SJSA1 (cell line): Measurements from ENCODE around the gene PLD4. TPM values are rescaled to one million over a fixed set of nuclear protein-coding genes. Genes with fewer than 3 reads are reported as not detected.

Experiments used
- DNase-seq, 2 experiments: peaks; one replicate each; pipeline ENCODE4 v3.0.0-alpha.2; 2015 to 2020; ENCODE audit warnings: low spot score in 2 of 2, low read depth in 1 of 2
- H3K27ac ChIP-seq: fragments of 250-450 bp; sonication (Bioruptor Pico); 2 replicates; pipeline ENCODE4 v1.5.1; 2020; ENCODE audit warnings: mild to moderate bottlenecking, moderate library complexity
- H3K27me3 ChIP-seq: fragments of 250-450 bp; sonication (Bioruptor Pico); replicated peaks from 2 replicates; pipeline ENCODE4 v1.5.1; 2020; ENCODE audit warnings: mild to moderate bottlenecking, moderate library complexity
- H3K36me3 ChIP-seq: fragments of 250-450 bp; sonication (Bioruptor Pico); 2 replicates; pipeline ENCODE4 v1.5.1; 2020; ENCODE audit warnings: mild to moderate bottlenecking
- H3K4me1 ChIP-seq: fragments of 250-450 bp; sonication (Bioruptor Pico); replicated peaks from 2 replicates; pipeline ENCODE4 v1.6.1; 2021; ENCODE audit warnings: mild to moderate bottlenecking
- H3K4me3 ChIP-seq: fragments of 250-450 bp; sonication (Bioruptor Pico); 2 replicates; pipeline ENCODE4 v1.5.1; 2020; ENCODE audit warnings: mild to moderate bottlenecking
- H3K9me3 ChIP-seq: fragments of 250-450 bp; sonication (Bioruptor Pico); replicated peaks from 2 replicates; pipeline ENCODE4 v1.5.1; 2020; ENCODE audit warnings: mild to moderate bottlenecking
- total RNA-seq: library from RNA; depleted of rRNA; stranded (reverse); fragments of >200 nt; shearing (Covaris generic); gene quantifications from 2 replicates; pipeline ENCODE4 v1.2.3, GENCODE V29; 2014; rRNA removed

The PLD4 gene
- not detected in 2 replicates for total RNA-seq

- Histone ChIP-seq H3K27me3 (no peaks in the 10 kb centered on the region), H3K36me3 (no peaks in the 10 kb centered on the region), H3K9me3 (no peaks in the 10 kb centered on the region), H3K4me3 (no peak within 1 kb of the TSS), H3K4me1 (0 out of 2 replicates have a peak, but pooled peaks cover under 1% of the 10 kb centered on the region), H3K27ac (no peak within 1 kb of the TSS)
- no peak for DNase-seq
Observed at GRCh38 chr14:104924421-104925213, at the start of gene PLD4. PLD4 (plus strand) TSS chr14:104924879; CDS start chr14:104927141, 2,262 bp downstream.

- H3K36me3 ChIP-seq, result 0 out of 2 replicates have a peak, but pooled peaks cover 3% of the 10 kb centered on the region
- H3K4me1 ChIP-seq, result no peaks in the 10 kb centered on the region
- H3K27ac ChIP-seq, result no peak overlapping the region
- H3K27me3 ChIP-seq, result no peaks in the 10 kb centered on the region
- H3K9me3 ChIP-seq, result no peaks in the 10 kb centered on the region
- no peak overlapping the region for H3K4me3 ChIP-seq
- no peak for DNase-seq
Observed at GRCh38 chr14:104875412-104875751, 49.3 kb upstream of the PLD4 start.

GRCh38 chr14:104875811-104876210 is 48.9 kb upstream of the PLD4 start:
- Histone ChIP-seq H3K27ac (no peak overlapping the region), H3K4me3 (no peak overlapping the region), H3K9me3 (no peaks in the 10 kb centered on the region), H3K4me1 (no peaks in the 10 kb centered on the region), H3K27me3 (no peaks in the 10 kb centered on the region), H3K36me3 (0 out of 2 replicates have a peak, but pooled peaks cover 6% of the 10 kb centered on the region)
- DNase-seq, result no peak

- 0 out of 2 replicates have a peak, but pooled peaks cover 7% of the 10 kb centered on the region for H3K36me3 ChIP-seq
- H3K9me3 ChIP-seq, result no peaks in the 10 kb centered on the region
- H3K4me1 ChIP-seq, result no peaks in the 10 kb centered on the region
- H3K27me3 ChIP-seq, result no peaks in the 10 kb centered on the region
- no peak for DNase-seq
- H3K27ac ChIP-seq, result no peak overlapping the region
- no peak overlapping the region for H3K4me3 ChIP-seq
Observed at GRCh38 chr14:104876251-104876699, 48.4 kb upstream of the PLD4 start.

- H3K27me3 ChIP-seq, result no peaks in the 10 kb centered on the region
- 0 out of 2 replicates have a peak, but pooled peaks cover 7% of the 10 kb centered on the region for H3K36me3 ChIP-seq
- no peak overlapping the region for H3K27ac ChIP-seq
- no peak overlapping the region for H3K4me3 ChIP-seq
- H3K9me3 ChIP-seq, result no peaks in the 10 kb centered on the region
- no peaks in the 10 kb centered on the region for H3K4me1 ChIP-seq
- DNase-seq, result no peak
Observed at GRCh38 chr14:104877066-104877805, 47.4 kb upstream of the PLD4 start.

- DNase-seq, result no peak
Observed at GRCh38 chr14:104877806-104878550, 46.7 kb upstream of the PLD4 start.

GRCh38 chr14:104878582-104878981 is 46.1 kb upstream of the PLD4 start:
- DNase-seq, result no peak
- H3K27ac ChIP-seq, result no peak overlapping the region
- peaks cover 12% of the 10 kb centered on the region; the same call in 1 of the 2 replicates for H3K36me3 ChIP-seq
- no peaks in the 10 kb centered on the region for H3K27me3 ChIP-seq
- no peak overlapping the region for H3K4me3 ChIP-seq
- H3K4me1 ChIP-seq, result no peaks in the 10 kb centered on the region
- no peaks in the 10 kb centered on the region for H3K9me3 ChIP-seq

More at GRCh38 chr14:104877806-104878550, 46.7 kb upstream of the PLD4 start:
- Histone ChIP-seq H3K4me3 (no peak overlapping the region), H3K36me3 (peaks cover 7% of the 10 kb centered on the region; the same call in 1 of the 2 replicates), H3K27me3 (no peaks in the 10 kb centered on the region), H3K4me1 (no peaks in the 10 kb centered on the region), H3K27ac (no peak overlapping the region), H3K9me3 (no peaks in the 10 kb centered on the region)

- Histone ChIP-seq H3K9me3 (no peaks in the 10 kb centered on the region), H3K27me3 (no peaks in the 10 kb centered on the region), H3K4me1 (no peaks in the 10 kb centered on the region), H3K36me3 (peaks cover 16% of the 10 kb centered on the region; the same call in 1 of the 2 replicates), H3K27ac (no peak overlapping the region), H3K4me3 (no peak overlapping the region)
- DNase-seq, result no peak
Observed at GRCh38 chr14:104879201-104879982, 45.3 kb upstream of the PLD4 start.

GRCh38 chr14:104879983-104880565 is 44.6 kb upstream of the PLD4 start:
- H3K9me3 ChIP-seq, result no peaks in the 10 kb centered on the region
- no peak for DNase-seq
- peaks cover 16% of the 10 kb centered on the region; the same call in 1 of the 2 replicates for H3K36me3 ChIP-seq
- no peak overlapping the region for H3K4me3 ChIP-seq
- H3K4me1 ChIP-seq, result no peaks in the 10 kb centered on the region
- no peak overlapping the region for H3K27ac ChIP-seq
- H3K27me3 ChIP-seq, result no peaks in the 10 kb centered on the region

- Histone ChIP-seq H3K27me3 (no peaks in the 10 kb centered on the region), H3K27ac (no peak overlapping the region), H3K4me3 (no peak overlapping the region), H3K4me1 (no peaks in the 10 kb centered on the region), H3K9me3 (no peaks in the 10 kb centered on the region), H3K36me3 (peaks cover 16% of the 10 kb centered on the region; the same call in 1 of the 2 replicates)
- DNase-seq, result no peak
Observed at GRCh38 chr14:104880584-104881210, 44.0 kb upstream of the PLD4 start.

- H3K27me3 ChIP-seq, result no peaks in the 10 kb centered on the region
- H3K27ac ChIP-seq, result no peak overlapping the region
- H3K9me3 ChIP-seq, result no peaks in the 10 kb centered on the region
- no peak overlapping the region for H3K4me3 ChIP-seq
- no peaks in the 10 kb centered on the region for H3K4me1 ChIP-seq
- peaks cover 16% of the 10 kb centered on the region for H3K36me3 ChIP-seq
- DNase-seq, result no peak
Observed at GRCh38 chr14:104881369-104881979, 43.2 kb upstream of the PLD4 start.
